ENCODE measurements around the gene DCAF8.
"Not testable (repeated sequence)": the region's sequence is repeated elsewhere in the genome, so short reads cannot be mapped to it uniquely, and the experiment has no call there.

Gene DCAF8

DNA sequence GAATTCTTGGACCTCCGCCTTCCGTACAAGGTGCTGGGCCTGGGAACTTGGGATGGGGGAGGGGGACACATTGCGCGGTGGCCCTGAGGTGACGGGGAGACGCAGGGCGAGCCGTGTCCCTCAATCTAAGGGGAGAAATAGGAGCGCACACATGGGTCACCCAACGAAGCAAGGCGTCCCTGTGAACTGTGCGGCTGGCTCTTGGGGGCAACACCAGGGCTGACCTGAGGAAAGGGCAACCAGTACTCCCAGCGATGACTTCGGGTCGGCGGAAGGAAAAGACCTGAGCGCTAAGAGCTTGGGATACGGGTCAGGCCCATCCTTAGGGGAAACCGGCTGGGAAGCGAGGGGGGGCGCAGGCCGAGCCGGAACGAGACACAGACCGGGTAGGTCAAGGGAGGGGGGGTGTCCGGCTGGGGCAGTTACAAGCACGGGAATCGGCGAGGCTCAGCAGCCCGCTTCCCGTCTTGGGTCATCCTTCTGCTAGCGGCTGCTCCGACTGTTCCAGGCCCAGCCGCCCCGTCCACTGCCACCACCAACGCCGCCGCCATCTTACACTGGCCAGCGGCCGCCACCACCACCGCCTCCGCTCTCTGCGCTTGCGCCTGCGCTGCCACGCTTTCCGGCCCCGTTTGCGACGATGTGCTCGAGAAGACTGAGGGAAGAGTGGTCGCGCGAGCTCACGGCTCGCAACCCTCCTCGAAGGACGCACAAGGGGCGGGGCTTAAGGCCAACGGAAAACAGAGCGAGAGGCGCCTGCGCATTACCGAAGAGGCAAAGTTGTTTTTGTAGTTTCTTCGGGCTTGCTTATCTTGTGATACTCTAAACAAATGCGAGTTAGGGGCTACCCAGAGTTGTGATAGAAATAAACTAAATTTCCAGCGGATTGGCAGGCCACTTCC lies at the start of gene DCAF8:
DCAF8 (minus strand) TSS at position 657 of the 902 bp plus-strand sequence. CDS start 18,541 bp downstream, outside the sequence.
- DNase-seq (ENCODE audit: low read depth) = peak; percentile 95

DNA sequence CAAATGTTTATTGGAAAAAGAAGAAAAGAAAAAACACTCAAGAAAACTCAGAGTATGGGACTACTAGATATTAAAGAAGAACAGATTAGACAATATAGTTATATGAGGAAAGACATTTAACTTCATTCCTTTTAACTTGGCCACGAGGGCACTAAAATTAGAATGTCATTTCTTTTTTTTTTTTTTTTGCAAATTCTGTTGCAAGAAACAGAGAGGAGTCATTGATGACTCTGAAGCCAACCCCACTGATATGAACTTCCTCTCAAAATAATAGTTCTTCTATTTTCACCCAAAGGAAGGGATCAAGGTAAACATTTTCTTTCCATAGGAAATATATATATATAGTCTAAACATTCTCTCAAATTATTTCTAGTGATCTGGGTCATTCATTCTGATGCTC lies 47.2 kb upstream of the DCAF8 start:
- no peak for DNase-seq (ENCODE audit: low read depth)

DNA sequence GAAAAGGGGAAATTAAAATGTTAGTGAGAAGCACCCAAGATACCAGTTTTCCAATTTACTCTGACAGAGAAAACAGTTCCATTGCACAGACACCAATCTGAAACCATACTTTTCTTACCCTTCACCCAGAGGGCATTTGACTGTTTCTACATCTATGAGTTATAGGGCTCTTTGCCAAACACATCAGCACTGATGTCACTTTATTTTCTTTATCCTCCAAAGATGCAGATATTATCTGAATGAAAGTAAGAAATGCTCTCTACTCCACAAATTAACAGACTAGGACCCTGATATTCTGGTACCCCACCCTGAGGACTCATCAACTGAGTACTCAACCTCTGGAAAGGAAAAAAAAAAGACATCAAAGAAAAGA lies 46.8 kb upstream of the DCAF8 start:
- DNase-seq (ENCODE audit: low read depth) = peak; percentile 26

DNA sequence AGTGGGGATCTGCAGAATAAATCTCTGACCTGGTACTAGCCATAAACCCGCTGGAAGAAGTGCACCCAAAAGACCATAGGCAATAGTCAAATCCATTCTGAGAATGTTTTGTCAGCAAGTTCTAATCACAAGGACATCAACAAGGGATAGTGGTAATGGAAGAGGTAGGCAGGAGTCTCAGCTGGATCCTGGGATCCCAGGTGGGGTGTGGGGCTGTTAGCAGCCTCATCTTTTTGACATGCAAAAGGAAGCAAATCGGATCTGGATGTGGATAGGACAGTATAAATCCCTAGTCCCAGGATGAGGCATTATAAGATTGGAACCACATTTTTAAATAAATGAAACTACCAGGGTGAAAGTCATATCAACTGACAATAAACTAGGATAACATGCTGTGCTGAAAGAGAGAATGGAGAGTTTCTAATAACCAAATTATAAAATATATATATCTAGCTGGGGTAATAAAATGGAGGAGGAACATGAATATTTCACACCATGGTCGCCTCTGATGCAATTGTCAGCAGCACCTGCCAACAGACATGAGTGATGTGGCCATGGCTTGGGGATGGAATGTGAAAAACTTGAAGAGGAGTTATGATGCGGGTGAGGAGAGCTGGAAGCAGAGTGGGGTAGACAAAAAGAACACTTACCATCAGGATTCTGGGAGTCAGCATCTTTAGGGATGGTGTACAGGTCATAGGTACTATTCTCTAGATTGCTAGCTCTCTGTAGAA lies 46.3 kb upstream of the DCAF8 start:
- peak; percentile 56 for DNase-seq (ENCODE audit: low read depth)

DNA sequence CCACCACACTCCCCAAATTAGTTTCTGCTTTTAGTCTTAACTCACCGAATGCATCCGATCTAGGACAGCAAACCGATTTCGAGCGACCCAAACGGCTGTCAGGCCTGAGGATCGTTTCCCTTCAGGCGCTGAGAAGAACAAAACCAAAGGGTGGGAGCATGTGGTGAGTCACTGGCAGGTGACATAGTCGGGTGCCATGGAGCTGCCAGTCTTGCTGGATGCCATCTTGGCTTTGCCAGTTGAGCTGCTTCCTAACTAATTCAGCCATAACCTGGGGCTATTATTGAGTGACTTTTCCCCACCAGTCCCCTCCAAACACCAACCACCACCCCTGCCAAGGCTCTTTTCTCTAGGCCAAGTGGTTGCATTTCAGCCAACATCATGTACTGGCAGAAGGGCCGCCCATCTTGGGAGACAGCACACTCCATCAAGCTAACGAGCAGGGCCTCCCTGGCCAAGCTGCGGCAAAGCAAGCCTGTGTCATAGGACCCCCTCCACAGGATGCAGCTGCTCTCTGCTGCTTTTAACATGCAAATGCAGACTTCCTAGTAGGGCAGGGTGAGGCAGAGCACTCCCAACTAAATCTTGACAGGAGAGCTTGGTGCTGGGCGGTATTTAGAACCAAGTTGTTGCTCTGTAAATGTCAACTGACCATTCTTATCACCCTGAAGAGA lies 44.9 kb upstream of the DCAF8 start:
- no peak for DNase-seq (ENCODE audit: low read depth)

DNA sequence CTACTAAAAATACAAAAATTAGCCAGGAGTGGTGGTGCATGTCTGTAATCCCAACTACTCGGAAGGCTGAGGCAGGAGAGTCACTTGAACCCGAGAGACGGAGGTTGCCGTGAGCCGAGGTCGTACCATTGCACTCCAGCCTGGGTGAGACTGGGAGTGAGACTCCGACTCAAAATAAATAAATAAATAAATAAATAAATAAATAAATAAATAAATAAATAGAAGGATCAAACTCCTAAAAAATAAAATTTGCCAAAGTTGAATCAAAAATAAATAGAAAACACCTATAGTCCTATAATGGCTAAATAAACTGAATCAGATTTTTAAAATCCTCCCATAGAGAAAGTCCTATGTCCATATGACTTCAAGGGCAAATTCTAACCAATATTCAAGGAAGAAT lies 37.8 kb upstream of the DCAF8 start:
- DNase-seq (ENCODE audit: low read depth) = no peak

DNA sequence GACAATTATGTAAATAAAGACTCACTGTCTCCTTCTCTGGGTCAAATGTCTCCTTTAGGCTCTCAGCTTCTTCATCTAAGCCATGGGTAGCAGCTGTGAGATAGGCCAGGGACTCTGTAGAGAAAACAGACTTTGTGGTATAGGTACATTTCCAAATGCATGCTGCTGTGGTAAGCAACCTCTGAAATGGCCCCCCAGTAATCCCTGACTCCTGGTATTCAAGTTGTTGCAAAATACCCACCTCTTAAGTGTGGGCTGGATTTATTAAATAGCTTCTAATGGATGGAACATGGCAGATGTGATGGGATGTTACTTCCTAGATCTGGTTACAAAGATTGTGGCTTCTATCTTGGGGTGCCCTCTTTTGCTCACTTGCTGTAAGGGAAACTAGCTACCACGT lies 33.7 kb upstream of the DCAF8 start:
- DNase-seq (ENCODE audit: low read depth) = peak; percentile 81

DNA sequence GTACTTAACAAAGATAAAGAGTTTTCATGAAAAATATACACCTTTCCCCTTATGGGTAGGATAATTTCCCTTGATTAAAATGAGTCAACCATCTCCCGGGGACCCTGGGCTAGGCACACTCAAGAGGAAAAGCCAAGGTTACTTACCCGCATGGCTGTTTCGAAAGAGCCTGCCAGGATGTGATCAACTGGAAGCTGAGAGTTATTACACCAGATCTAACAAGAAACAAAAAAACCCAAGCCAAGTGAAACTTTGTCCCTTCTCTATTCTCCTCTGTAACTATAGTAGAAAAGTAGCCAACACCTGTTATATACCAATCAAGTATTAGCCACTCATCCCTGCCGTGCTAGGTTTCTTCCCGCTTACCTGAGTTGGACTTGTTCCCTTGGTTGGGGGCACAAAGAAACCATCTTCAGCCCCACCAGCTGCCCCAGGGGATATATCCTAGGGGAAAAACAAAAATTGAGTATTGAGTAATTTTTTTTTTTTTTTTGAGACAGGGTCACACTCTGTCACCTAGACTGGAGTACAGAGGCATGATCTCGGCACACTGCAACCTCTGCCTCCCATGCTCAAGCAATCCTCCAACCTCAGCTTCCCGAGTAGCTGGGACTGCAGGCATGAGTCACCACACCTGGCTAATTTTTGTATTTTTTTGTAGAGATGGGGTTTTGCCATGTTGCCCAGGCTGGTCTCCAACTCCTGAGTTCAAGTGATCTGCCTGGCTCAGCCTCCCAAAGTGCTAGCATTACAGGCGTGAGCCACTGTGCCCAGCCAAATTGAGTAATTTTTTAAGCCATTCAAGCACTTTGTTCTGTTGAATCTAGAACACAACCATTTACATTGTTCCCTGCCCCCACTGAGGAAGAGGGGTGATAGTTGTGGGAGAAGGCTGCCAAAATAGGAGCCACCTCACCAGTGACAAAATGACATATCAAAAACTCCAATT lies 30.9 kb upstream of the DCAF8 start:
- DNase-seq (ENCODE audit: low read depth) = peak; percentile 20

DNA sequence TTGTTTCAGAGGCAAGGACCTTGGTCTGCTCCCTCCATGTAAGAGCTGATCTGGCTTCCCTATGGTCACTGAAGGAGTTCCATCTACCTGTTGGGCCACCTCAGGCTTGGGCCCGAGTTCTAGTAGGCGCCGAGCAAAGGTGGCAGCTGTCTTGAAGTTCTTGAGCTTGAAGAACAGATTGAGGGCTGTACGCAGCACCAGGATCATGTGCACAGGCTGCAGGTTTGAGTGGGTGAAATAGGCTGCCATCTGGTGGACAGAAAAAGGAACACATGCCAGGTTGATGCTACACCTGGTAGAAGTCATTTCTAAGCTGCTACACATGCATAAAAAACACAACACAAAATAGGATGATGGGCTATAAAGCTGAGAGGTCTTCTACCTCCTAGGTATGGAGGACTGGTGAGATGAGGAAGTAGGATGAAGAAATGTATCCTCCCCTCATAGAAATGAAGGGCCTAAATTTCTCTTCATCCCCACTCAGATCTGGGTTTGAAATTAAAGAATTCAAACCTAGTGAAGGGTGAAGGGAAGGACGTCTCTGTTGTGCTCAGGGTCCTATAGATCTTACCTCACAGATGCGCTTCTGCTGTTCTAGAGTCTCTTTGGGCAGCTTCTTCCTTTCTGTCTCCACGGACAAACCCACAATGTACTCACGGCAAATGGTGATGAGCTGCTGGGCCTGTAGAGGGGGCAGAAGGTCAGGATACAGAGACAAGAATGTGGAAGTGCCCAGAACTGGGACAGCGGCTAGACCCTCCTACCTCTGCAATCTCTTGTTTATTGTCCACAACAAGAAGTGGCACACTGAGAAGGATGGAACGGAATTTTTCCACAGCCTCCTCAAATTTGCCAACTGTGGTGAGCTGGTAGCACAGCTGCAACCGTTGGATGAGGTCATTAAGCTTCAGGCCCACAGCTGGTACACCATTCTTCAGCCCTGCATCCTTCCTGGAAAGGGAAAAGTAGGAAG lies 29.2 kb upstream of the DCAF8 start:
- peak; percentile 77 for DNase-seq (ENCODE audit: low read depth)

DNA sequence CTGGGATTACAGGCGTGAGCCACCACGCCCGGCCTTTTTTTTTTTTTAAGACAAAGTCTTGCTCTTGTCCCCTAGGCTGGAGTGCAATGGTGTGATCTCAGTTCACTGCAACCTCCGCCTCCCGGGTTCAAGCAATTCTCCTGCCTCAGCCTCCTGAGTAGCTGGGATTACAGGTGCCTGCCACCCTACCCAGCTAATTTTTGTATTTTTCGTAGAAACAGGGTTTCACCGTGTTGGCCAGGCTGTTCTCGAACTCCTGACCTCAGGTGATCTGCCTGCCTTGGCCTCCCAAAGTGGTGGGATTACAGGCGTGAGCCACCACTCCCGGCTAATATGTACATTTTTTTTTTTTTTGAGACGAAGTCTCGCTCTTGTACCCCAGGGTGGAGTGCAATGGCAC lies 25.4 kb upstream of the DCAF8 start:
- DNase-seq (ENCODE audit: low read depth) = not testable (repeated sequence)

DNA sequence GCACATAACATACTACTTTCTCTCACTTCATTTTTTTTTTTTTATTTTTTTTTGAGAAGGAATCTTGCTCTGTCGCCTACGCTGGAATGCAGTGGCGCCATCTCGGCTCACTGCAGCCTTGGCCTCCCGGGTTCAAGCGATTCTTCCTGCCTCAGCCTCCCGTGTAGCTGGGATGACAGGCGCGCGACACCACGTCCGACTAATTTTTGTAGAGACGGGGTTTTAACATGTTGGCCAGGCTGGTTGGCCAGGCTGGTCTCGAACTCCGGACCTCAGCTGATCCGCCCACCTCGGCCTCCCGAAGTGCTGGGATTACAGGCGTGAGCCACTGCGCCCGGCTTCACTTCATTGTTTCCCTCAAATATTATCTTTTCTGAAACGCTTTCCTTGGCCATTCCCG lies 23.2 kb upstream of the DCAF8 start:
- no peak for DNase-seq (ENCODE audit: low read depth)

DNA sequence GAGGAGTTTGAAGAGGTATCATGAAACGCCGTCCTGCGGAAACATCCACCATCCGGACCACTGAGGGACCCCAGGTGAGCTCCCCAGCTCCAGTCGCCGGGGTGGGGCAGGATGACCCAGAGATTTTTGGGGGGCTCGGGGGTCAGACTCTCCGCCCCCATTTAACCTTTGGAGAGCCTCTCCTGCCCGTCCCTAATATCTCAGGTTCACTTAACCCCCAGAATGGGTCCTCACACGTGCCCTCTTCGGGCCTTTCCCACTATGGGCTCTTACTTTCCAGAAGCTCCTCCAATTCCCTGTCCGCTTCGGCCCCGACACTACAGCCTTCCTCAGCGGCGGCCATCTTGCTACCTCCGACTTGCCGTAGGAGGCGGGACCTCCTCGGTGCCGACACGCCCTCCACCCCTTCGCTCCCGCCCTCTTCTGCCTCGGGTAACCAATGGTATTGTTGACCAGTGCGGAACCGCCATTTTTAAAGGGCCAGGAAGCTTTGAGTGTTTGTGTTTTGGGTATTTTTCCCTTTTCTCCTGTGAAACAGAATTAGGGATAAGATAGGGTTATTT lies 22.5 kb upstream of the DCAF8 start, which contains the start of gene PEX19:
PEX19 (minus strand) TSS at position 352 of the 563 bp plus-strand sequence; CDS start at position 343, 9 bp downstream.
- peak; percentile 91 for DNase-seq (ENCODE audit: low read depth)

DNA sequence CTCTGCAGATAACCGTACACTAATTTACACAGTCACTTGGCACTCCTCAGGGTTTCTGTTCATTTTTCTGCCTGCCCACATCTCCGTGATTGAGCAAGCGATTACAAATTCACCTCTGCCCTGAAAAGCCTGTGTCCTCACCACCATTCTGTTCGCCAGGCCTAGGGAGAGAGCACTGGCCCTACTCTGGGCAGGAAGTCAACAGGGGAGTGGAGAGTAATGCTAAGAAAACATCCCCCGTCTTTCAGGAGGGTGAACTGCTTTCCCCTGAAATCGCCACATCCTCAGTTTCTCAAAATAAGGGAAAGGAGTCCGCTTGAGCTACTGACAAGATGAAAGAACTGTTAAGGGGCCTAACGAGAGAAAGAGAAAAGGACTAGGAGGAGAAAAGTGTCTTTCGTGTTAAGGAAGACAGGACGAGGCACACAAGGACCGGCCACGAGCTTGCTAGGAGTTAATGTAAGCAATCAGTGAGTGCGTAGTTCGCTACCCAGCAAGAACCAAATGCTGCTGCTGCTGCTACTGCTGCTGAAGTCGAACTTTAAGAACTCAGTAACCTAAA lies 22.0 kb upstream of the DCAF8 start:
- DNase-seq (ENCODE audit: low read depth) = peak; percentile 92

DNA sequence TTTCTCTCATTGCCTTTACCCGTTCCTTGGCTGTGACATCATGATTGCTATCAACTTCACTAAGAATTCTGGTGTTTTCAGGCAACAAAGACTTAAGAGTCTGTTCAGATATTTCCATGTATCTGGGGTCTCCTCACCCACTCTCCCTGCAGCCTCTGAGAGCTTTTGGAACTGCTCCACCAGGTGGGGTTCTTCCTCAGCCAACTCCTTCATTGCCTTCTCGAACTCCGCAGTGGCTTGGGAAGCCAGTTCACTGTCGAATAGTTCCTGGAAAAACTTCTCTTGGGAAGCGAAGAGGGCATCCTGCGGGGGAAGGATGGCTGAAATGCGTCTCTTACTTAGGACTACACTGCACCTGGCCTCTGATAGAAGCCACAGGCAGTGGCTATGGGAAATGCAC lies 20.5 kb upstream of the DCAF8 start:
- no peak for DNase-seq (ENCODE audit: low read depth)

DNA sequence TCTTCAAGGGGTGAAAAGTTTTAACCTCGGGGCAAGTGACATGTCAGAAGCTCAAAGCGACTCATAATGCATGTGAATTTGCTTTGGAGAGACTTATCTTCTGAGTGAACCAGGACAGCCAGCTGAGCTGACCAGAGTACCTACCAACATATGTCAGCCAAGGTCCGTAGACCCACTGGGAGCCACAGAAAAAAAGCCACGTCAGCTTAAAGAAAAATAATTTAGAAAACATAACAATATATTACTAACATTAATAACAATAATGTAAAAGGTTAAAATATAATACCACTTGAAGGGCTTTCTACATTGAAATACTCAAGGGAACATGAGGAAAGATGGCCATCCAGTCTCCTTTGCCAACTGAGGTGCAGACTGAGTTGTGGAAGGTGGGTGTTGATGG lies 15.6 kb upstream of the DCAF8 start:
- DNase-seq (ENCODE audit: low read depth) = no peak

DNA sequence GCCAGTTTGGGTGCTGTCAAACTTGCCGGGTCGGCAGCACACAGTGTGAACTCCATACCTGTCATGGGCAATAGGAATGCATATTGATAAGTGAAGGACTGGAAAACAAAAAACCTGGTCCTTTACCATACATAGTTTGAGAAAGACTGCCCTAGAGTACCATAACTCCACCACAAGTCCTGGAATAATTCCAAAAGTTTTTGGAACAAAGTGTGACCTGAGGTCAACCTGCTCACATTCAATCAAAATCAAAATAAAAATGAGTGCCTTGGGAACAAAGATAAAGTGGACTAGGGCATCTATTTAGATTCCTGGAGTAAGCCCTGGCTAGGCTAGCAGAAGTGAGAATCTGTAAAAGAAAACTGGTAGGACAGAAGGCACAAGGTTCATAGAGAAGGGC lies 15.0 kb upstream of the DCAF8 start:
- no peak for DNase-seq (ENCODE audit: low read depth)

DNA sequence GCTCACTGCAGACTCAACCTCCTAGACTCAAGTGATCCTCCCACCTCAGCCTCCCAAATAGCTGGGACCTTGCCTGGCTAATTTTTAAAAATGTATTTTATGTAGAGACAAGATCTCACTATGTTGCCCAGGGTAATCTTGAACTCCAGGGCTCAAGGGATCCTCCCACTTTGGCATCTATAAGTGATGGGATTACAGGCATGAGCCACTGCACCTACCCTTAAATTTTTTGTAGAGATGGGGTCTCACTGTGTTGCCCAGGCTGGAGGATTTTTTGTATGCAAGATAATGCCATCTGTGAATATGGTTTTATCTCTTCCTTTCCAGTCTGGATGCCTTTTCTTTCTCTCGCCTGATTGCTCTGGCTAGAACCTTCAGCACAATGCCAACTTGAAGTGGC lies 8.7 kb upstream of the DCAF8 start:
- no peak for DNase-seq (ENCODE audit: low read depth)

DNA sequence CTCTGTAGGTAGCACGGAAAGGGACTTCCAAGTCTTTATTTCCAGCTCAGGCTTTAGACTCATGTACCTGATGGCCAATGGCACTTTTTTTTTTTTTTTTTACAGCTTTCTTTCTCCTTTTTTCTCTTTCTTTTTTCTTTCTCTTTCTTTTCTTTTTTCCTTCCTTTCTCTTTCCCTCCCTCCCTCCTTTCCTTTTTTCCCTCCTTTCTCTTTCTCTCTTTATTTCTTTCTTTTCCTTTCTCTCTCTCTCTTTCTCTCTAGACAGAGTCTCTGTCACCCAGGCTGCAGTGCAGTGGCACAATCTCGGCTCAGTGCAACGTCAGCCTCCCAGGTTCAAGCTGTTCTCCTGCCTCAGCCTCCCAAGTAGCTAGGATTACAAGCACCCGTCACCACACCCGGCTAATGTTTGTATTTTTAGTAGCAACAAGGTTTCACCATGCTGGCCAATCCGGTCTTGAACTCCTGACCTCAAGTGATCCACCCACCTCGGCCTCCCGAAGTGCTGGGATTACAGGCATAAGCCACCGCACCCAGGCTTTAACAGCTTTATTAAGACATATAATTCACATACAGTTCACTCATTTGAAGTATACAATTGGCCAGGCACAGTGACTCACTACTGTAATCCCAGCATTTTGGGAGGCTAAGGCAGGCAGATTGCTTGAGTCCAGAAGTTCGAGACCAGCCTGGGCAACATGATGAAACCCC lies 5.1 kb upstream of the DCAF8 start:
- DNase-seq (ENCODE audit: low read depth) = no peak

DNA sequence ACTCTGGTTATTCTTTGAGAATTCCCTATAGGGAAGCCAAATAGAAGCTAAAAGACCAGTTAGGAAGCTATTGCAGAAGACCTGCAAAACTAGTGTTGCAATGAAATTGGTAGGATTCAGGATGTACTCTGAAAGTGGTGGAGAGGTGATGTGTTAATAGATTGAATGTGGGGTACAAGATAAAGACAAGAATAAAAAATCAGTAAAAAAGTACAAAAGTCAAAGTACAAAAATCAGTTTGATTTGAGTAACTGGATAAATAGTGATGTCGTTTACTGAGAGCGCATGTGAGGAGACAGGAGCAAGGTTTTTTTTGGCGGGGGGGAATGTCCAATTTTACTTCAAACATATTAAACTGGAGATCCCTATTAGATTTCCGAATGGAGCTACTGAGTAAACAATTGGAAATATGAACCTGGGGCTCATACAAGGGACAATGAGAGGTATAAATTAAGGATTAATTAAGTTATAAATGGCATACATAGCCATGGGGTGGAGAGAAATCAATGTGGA lies 2.5 kb upstream of the DCAF8 start:
- no peak for DNase-seq (ENCODE audit: low read depth)
